HepG2 (cell line): ENCODE measurements around the gene ERVMER34-1. TPM values are rescaled to one million over a fixed set of nuclear protein-coding genes. Genes with fewer than 3 reads are reported as not detected.

Experiments
- ARNT2 ChIP-seq: sonication (generic); formaldehyde crosslinking; IDR thresholded peaks from 2 replicates; pipeline ENCODE4 v1.8.0; 2022; ENCODE audit warnings: mild to moderate bottlenecking, low read depth, missing genetic modification reagents, moderate library complexity
- FOXK1 ChIP-seq: sonication (generic); formaldehyde crosslinking; IDR thresholded peaks from 2 replicates; pipeline ENCODE4 v1.4.0; 2020; ENCODE audit warnings: low read depth, missing genetic modification reagents, borderline replicate concordance
- PRDM10 ChIP-seq: sonication (generic); formaldehyde crosslinking; IDR thresholded peaks from 2 replicates; pipeline ENCODE4 v1.4.0; 2020; ENCODE audit warnings: low read depth, missing genetic modification reagents
- RARG ChIP-seq: sonication (generic); formaldehyde crosslinking; IDR thresholded peaks from 2 replicates; pipeline ENCODE4 v1.4.0; 2020; ENCODE audit warnings: low read depth, mild to moderate bottlenecking, missing genetic modification reagents
- RFXAP ChIP-seq: sonication (generic); formaldehyde crosslinking; IDR thresholded peaks from 2 replicates; pipeline ENCODE4 v1.4.0; 2020; ENCODE audit warnings: missing genetic modification reagents, borderline replicate concordance
- SMAD3 ChIP-seq: sonication (generic); formaldehyde crosslinking; IDR thresholded peaks from 2 replicates; pipeline ENCODE4 v1.4.0; 2020; ENCODE audit warnings: missing genetic modification reagents
- TFDP1 ChIP-seq: IDR thresholded peaks from 2 replicates; pipeline ENCODE4 v1.6.1; 2016; ENCODE audit warnings: missing compliant biosample characterization, missing genetic modification reagents, borderline replicate concordance
- ZNF414 ChIP-seq: sonication (generic); formaldehyde crosslinking; IDR thresholded peaks from 2 replicates; pipeline ENCODE4 v1.5.0; 2020; ENCODE audit warnings: missing genetic modification reagents
- ZNF431 ChIP-seq: sonication (generic); formaldehyde crosslinking; IDR thresholded peaks from 2 replicates; pipeline ENCODE4 v1.9.0; 2022; ENCODE audit warnings: missing genetic modification reagents, low read depth, mild to moderate bottlenecking, borderline replicate concordance
- ZNF451 ChIP-seq: sonication (generic); formaldehyde crosslinking; IDR thresholded peaks from 2 replicates; pipeline ENCODE4 v1.5.0; 2020; ENCODE audit warnings: mild to moderate bottlenecking, missing genetic modification reagents
- ZNF577 ChIP-seq: sonication (generic); formaldehyde crosslinking; IDR thresholded peaks from 2 replicates; pipeline ENCODE4 v1.4.0; 2020; ENCODE audit warnings: mild to moderate bottlenecking, low read depth, missing genetic modification reagents, borderline replicate concordance
- ZNF589 ChIP-seq: sonication (generic); formaldehyde crosslinking; conservative IDR thresholded peaks from 2 replicates; pipeline ENCODE4 v1.8.0; 2022; ENCODE audit warnings: mild to moderate bottlenecking, moderate library complexity, missing genetic modification reagents
- ZNF646 ChIP-seq: sonication (generic); formaldehyde crosslinking; IDR thresholded peaks from 2 replicates; pipeline ENCODE4 v1.9.0; 2021; ENCODE audit warnings: mild to moderate bottlenecking, missing genetic modification reagents
- ZSCAN12 ChIP-seq: sonication (generic); formaldehyde crosslinking; IDR thresholded peaks from 2 replicates; pipeline ENCODE4 v1.9.0; 2021; ENCODE audit warnings: mild to moderate bottlenecking, missing genetic modification reagents
- polyA plus RNA-seq, 8 experiments: library from polyadenylated mRNA; depleted of rRNA in 3 of 8; stranded (reverse) in 7 of 8; unstranded in 1 of 8; fragments of >200 nt; fragmentation: Illumina TruSeq in 4 of 8; extraction: Trizol in 4 of 8; gene quantifications; 2 replicates each; pipeline versions ENCODE4 v1.2.1 to v1.2.3, GENCODE V29; 2011 to 2016; ENCODE audit warnings: low read depth in 4 of 8, missing spikeins in 1 of 8, mixed read lengths in 1 of 8; ENCODE audit not compliant: insufficient read depth in 1 of 8
- total RNA-seq, 5 experiments: library from RNA; depleted of rRNA; stranded (reverse); fragments of >200 nt; fragmentation: Illumina TruSeq; extraction: Trizol; gene quantifications; 2 replicates each; pipeline ENCODE4 v1.2.3, GENCODE V29; 2016; ENCODE audit warnings: low read depth in 1 of 5

The ERVMER34-1 gene
- total and polyA plus RNA-seq, 2 of the 13 experiments (the other 11 are each of a cell fraction or from before 2014, with no cell fraction given): 0.04 to 0.35 TPM

- TF ChIP-seq PRDM10 (CRISPR knock-in tag) (no peak), SMAD3 (CRISPR knock-in tag) (no peak), ZNF451 (no peak; the same call in 1 of the 2 replicates), ZNF431 (CRISPR knock-in tag) (no peak), ZSCAN12 (no peak), ARNT2 (peak; percentile 91), TFDP1 (CRISPR knock-in tag) (peak; percentile 79), ZNF577 (CRISPR knock-in tag) (no peak), ZNF589 (no peak), RFXAP (peak; percentile 63; the same call in 1 of the 2 replicates), RARG (CRISPR knock-in tag) (no peak; the same call in 1 of the 2 replicates), FOXK1 (peak; percentile 17; the same call in 1 of the 2 replicates), ZNF646 (no peak; the same call in 1 of the 2 replicates), ZNF414 (CRISPR knock-in tag) (no peak)
These were observed 38.7 kb downstream of the ERVMER34-1 start (continued) for GRCh38 chr4:52712251-52713130.
